ENCODE results near the gene POFUT2.
"Not testable (repeated sequence)": the region's sequence is repeated elsewhere in the genome, so short reads cannot be mapped to it uniquely, and the experiment has no call there.

POFUT2 gene

DNA sequence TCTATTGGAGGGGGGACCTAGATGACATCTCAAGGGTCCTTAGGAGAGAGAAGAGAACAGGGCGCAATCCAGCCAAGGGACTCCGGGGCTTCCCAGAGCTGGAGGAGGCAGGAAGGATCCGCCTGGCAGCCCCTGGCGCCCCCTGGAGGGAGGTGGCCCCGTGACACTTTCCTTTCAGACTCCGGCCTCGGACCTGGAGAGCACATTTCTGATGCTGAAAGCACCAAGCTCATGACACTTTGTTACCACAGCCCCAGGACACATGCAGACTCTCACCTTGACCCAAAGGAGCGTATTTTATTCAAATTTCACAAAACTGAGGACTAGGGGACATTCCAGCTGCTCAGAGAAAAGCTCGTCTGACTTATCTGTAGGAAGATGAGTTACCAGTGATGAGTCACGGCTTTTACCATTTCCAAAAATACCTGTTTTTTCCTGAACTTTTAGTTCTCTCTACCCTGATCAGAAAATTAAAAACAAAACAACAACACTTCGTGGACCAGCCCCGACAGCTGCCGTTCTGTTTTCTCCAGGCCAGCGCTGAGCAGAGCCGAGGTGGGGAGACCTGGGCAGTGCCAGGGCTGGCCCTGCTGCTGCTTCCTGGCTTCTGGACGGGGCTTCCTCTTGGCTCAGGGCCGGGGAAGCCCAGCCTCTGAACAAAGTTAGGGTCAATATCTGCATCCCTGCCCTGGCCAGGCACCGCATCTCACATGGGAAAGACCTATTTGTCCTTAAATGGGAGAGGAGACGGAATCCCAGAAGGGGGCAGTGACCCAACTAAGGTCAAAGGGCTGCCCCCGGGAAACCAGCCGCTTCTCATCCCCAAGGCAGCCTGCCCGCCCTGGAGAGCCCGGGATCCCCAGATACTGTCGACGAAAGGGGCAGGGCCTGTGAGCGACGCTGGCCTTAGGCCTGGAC is 21.6 kb upstream of the POFUT2 start:
- peak; percentile 16 for DNase-seq

- no peak for DNase-seq
These were observed 20.7 kb upstream of the POFUT2 start for GRCh38 chr21:45308194-45309068.

DNA sequence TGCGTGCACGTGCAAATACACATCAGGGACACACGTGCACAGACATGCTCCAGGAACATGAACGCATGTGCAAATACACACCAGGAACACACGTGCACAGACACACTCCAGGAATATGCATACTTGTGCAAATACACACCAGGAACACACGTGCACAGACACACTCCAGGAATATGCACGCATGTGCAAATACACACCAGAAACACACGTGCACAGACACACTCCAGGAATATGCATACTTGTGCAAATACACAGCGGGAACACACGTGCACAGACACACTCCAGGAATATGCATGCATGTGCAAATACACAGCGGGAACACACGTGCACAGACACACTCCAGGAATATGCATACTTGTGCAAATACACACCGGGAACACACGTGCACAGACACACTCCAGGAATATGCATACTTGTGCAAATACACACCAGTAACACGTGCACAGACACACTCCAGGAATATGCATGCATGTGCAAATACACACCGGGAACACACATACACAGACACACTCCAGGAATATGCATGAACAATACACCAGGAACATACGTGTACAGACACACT is 20.0 kb upstream of the POFUT2 start:
- not testable (repeated sequence) for DNase-seq

GRCh38 chr21:45306832-45307571 is 19.3 kb upstream of the POFUT2 start:
- DNase-seq = no peak

DNA sequence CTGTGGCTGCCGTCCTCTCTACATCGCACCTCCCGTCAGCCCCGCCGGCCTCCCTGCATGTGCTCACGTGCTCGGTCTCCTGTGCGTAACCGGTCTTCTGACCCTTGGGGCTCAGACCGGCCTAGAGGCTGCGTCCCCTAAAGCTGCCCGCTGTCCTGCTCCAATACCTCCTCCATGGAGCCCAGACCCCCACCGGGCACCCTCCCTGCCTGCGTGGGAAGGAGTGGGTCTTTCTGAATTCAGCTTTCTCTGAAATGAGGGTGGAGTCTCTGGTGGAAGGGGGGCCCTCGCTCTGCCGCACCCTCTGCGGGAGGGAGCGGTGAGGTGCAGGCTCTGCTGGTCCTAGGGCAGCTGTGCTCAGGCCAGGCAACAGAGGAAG is 18.7 kb upstream of the POFUT2 start:
- DNase-seq = no peak

DNA sequence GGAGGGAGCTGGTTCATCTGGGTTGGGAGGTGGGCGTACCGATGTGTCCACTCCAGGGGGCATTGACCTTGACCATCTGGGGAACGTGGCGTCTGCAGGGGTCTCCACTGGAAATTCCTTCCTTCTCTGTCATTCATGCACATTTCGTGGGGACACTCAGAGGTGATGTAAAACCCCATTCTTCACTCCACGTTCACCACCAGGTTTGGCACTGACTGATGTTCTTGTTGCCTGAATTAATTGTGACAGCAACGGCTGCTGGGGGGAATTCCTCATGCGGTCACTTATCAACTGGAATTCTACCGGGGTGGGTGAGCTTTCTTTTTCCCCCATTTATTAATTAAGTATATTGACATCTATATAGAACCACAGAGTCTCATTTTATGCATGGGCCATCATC is 18.1 kb upstream of the POFUT2 start:
- DNase-seq = no peak

GRCh38 chr21:45304945-45305344 is 17.2 kb upstream of the POFUT2 start:
- no peak for DNase-seq

GRCh38 chr21:45304476-45304830 is 16.8 kb upstream of the POFUT2 start:
- no peak for DNase-seq

GRCh38 chr21:45303751-45304475 is 16.2 kb upstream of the POFUT2 start:
- no peak for DNase-seq

DNA sequence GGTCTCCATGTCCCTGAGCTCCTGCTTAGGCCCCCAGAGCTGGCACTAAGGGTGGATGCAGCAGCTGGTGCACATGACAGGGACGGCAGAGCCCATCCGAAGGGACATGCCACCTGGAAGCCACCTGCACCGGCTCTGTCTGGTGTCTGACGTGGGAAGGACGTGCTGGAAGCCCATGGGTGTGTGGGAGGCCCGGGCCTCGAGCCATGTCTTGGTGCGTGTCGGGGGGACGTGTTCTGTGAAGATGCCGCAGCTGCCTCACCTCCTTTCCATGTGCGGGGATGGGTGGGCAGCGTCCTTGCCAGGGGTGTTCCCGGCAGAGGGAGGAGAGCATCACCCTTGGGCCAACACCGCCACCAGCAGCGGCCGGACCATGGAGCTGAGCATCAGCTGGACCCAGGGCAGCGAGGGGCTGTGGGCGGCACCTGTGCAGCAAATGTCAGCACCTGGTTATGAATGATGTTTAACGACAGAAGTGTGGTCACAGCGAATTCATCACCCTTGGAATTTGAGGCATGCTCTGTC is 15.5 kb upstream of the POFUT2 start:
- no peak for DNase-seq

DNA sequence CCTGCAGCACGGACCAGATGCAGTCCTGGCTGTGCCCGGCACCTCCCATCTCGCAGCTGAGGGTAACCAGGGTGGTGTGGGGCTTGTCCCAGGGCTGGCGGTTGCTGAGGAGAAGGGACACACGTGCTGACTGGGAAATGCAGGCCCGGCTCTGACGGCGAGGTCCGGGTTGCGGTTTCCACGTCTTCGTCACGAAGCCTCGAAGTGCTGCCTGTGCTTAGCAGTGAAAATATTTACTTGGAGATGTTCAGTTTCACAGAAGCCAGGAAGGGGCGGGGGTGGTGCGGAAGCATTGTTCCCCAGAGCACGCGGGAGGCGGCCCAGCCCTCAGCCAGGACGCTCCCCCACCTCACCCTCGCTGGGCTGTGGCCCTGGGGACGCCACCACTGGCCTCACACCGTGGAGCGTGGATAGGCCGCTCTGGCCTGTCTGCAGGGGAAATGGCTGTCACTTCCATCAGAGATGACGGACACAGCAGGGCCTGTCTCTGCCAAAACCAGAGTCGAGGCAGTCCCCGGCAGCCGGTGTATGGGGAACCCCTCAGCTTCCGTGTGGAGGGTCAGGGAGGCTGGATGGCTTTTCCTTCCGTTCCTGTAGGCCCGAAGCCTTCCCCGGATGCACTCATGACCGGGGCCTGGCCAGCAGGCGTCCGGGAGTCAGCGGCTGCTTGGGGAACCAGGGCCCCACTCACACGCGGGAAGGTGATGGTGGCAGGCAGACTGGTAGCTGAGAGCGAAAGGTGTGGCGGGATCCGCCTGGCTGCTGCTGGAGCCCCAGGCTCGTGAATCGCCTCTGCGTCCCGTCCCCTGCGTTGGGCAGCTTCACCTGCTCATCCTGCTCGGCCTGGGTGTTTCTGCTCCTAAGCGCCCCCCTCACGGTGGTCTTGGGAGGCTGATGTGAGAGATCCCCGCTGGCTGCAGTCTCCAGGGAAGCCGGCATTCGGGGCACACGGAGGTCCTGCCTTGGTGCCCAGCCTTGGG is 14.7 kb upstream of the POFUT2 start:
- DNase-seq = no peak

- no peak for DNase-seq
These were observed 13.9 kb upstream of the POFUT2 start for GRCh38 chr21:45301521-45302081.

GRCh38 chr21:45300786-45301520 is 13.3 kb upstream of the POFUT2 start:
- DNase-seq = no peak

DNA sequence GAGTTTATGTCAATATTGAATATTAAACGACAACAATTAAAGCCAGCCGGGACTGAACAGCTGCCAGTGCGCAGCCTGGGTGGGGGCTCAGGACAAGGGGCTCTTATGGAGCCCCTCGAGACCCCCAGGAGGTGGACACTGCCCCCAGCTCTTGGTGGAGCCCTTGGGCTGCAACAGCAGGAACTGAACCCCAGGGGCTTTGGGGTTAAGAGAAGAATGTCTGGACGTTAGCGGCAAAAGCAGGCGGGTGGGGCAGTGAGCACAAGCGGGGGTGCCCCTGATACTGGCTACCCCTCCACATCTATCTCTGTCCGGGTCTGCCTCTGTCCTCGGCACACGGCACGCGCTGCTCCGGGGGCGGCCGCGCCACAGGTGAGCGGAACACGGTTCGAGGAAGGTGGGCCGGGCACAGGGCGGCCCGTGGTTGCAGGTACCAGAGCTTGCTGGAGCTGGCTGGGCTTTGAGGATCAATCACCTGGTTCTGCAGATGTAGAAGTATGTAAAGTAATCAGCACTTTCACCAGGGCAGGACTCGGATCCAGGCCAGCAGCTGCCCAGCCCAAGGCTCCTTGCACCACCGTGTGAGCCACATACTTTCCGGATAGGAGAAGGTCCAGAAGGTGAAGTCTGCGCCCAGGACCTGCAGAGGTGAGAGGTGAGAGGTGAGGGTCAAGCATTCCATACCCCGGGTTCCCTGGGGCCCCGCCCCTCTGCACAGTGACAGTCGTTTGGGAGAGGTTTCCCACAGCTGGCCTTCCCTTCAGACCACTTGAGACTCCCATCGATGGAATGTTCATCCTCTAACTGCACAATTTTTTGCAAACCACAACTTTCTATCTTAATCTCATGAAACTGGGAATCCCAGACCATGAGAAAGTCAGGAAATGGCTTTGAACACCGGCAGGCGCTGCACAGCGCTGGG is 12.4 kb upstream of the POFUT2 start:
- DNase-seq = no peak

GRCh38 chr21:45299026-45299863 is 11.6 kb upstream of the POFUT2 start:
- no peak for DNase-seq

GRCh38 chr21:45297869-45298268 is 10.2 kb upstream of the POFUT2 start:
- no peak for DNase-seq

DNA sequence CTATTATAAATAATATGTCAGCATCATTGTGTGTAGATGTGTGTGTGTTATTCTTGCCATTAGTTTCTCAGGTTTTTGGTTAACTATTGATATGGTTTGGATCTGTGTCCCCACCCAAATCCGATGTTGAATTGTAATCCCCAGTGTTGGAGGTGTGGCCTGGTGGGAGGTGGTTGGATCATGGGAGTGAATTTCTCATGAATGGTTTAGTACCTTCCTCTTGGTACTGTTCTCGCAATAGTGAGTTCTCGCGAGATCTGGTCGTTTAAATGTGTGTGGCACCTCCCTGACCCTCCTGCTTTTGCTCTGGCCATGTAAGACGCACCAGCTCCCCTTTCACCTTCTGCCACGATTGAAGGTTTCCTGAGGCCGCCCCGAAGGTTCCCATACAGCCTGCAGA is 9.6 kb upstream of the POFUT2 start:
- no peak for DNase-seq

GRCh38 chr21:45296638-45297037 is 8.9 kb upstream of the POFUT2 start:
- DNase-seq = no peak
